Measurements from ENCODE around the gene DAB1. TPM values are rescaled to one million over a fixed set of nuclear protein-coding genes. Genes with fewer than 3 reads are reported as not detected.

Gene DAB1
- total RNA-seq, 1 experiment from 2014 or later: not detected

- TF ChIP-seq SIN3A (IDR thresholded peaks at IDR 0.05; ENCODE audit: low read depth): no peak
- no peak for TF ChIP-seq CEBPB (IDR thresholded peaks at IDR 0.05; ENCODE audit: low read depth)
- no peak for TF ChIP-seq ZFX (IDR thresholded peaks at IDR 0.05)
- no peak for TF ChIP-seq SRF (IDR thresholded peaks at IDR 0.05; ENCODE audit: low read depth)
- TF ChIP-seq RAD21 (IDR thresholded peaks at IDR 0.05; ENCODE audit: low read depth): no peak
- no peak for TF ChIP-seq SP1 (IDR thresholded peaks at IDR 0.05; ENCODE audit: low read depth)
- TF ChIP-seq POLR2A (IDR thresholded peaks at IDR 0.05; ENCODE audit: borderline replicate concordance, extremely low read depth, insufficient read depth, insufficient read length): no peak
- TF ChIP-seq ZBTB33 (IDR thresholded peaks at IDR 0.05; ENCODE audit: extremely low read depth, insufficient replicate concordance, low read length): no peak
- TF ChIP-seq POLR2AphosphoS5 (IDR thresholded peaks at IDR 0.05; ENCODE audit: low read depth, low read length): no peak
- TF ChIP-seq MAX (IDR thresholded peaks at IDR 0.05): no peak
- no peaks in the 10 kb centered on the region for H3K36me3 ChIP-seq (ENCODE audit: control insufficient read depth in 1 of 2, insufficient read depth in 2 of 2, low read length in 2 of 2)
- no peaks in the 10 kb centered on the region for H3K79me2 ChIP-seq (ENCODE audit: insufficient read depth, low read length)
- POLR2A ChIA-PET: no interaction called here
- H3K27me3 ChIP-seq (ENCODE audit: insufficient read depth, low read length): no peaks in the 10 kb centered on the region; the same call in none of the 2 replicates
- H3K4me1 ChIP-seq (ENCODE audit: control insufficient read depth in 1 of 2, insufficient read depth in 2 of 2, low read length in 2 of 2): no peaks in the 10 kb centered on the region
- BruUV-seq (replicated peaks): no TSS peak
- H3K9me3 ChIP-seq (ENCODE audit: control insufficient read depth in 1 of 2, insufficient read depth in 1 of 2, low read depth in 1 of 2, low read length in 2 of 2): no peaks in the 10 kb centered on the region
- H3K9ac ChIP-seq (ENCODE audit: low read length): no peak overlapping the region
- DNase-seq (ENCODE audit: low read depth, low spot score) (no peak), ATAC-seq (no peak)
- H3K4me2 ChIP-seq (ENCODE audit: low read length): no peak overlapping the region
- H3K4me3 ChIP-seq (replicated peaks in 1 of 2; ENCODE audit: low read depth in 1 of 2, low read length in 2 of 2): no peak overlapping the region
- H2AFZ ChIP-seq (ENCODE audit: low read depth, low read length, poor library complexity, severe bottlenecking): no peak overlapping the region
- no peaks in the 10 kb centered on the region for H4K20me1 ChIP-seq (ENCODE audit: insufficient read depth)
- H3K27ac ChIP-seq (ENCODE audit: low read depth, low read length): no peak overlapping the region
- RAD21 ChIA-PET (ENCODE audit: low non-redundant PET in 1 of 2, low total read pairs in 2 of 2, uncharacterized antibody in 2 of 2, unreplicated experiment in 2 of 2): no interaction called here
- no peaks in the 10 kb centered on the region for H3K9me2 ChIP-seq (ENCODE audit: insufficient read depth)
- CTCF ChIA-PET: no interaction called here
- intact Hi-C loops (cut with micrococcal nuclease): no loop called here
These were observed 83.4 kb downstream of the DAB1 start for GRCh38 chr1:57340334-57341070.

All from HCT116 (cell line).